IMR-90 (cell line): ENCODE results near the gene PPP1R9A. TPM values are rescaled to one million over a fixed set of nuclear protein-coding genes. Genes with fewer than 3 reads are reported as not detected.

ENCODE experiments used
- ATAC-seq: fragments of 200-7000 bp; cut with Tn5 transposase; 2 replicates; pipeline ENCODE4 v1.9.1; 2020; ENCODE audit warnings: low read depth, mild to moderate bottlenecking, moderate library complexity
- BruUV-seq: library from RNA; stranded (reverse); fragments of 400-500 nt; replicated peaks from 2 replicates; lab custom pipeline; 2021; lab: Mats Ljungman, UMichigan
- CTCF ChIA-PET: fragments of 300-600 bp; formaldehyde crosslinking; extraction: SDS; loops from one replicate; lab custom pipeline; 2021; ENCODE audit warnings: antibody characterized with exemption; lab: Yijun Ruan, JAX
- POLR2A ChIA-PET: fragments of 300-600 bp; sonication (Branson Sonifier 250); formaldehyde crosslinking; loops from one replicate; lab custom pipeline; 2022; ENCODE audit warnings: antibody characterized with exemption; ENCODE audit not compliant: unreplicated experiment; lab: Charles Lee
- DNase-seq: peaks from one replicate; pipeline ENCODE4 v3.0.0; 2013
- H2AFZ ChIP-seq: replicated peaks from 2 replicates; pipeline ENCODE3; 2013; ENCODE audit warnings: low read length, mild to moderate bottlenecking; ENCODE audit not compliant: poor library complexity
- H2AK5ac ChIP-seq: 2 replicates; pipeline ENCODE4 v1.6.1; 2013; ENCODE audit warnings: low read depth, low read length, inconsistent platforms
- H2AK9ac ChIP-seq: replicated peaks from 2 replicates; pipeline ENCODE3; 2013; ENCODE audit warnings: mild to moderate bottlenecking, low read depth, low read length, moderate library complexity; ENCODE audit not compliant: poor library complexity
- H2BK120ac ChIP-seq: 2 replicates; pipeline ENCODE4 v1.6.1; 2013; ENCODE audit warnings: low read depth, low read length, inconsistent platforms
- H2BK15ac ChIP-seq: 3 replicates; pipeline ENCODE4 v1.6.1; 2013; ENCODE audit warnings: low read depth, low read length, inconsistent platforms
- H2BK20ac ChIP-seq: 2 replicates; pipeline ENCODE4 v1.6.1; 2013; ENCODE audit warnings: low read depth, mild to moderate bottlenecking, inconsistent platforms, low read length, moderate library complexity
- H2BK5ac ChIP-seq: 2 replicates; pipeline ENCODE4 v1.6.1; 2013; ENCODE audit warnings: mild to moderate bottlenecking, low read depth, low read length, inconsistent platforms; ENCODE audit not compliant: poor library complexity, severe bottlenecking
- H3K14ac ChIP-seq: replicated peaks from 2 replicates; pipeline ENCODE4 v1.6.1; 2013; ENCODE audit warnings: low read depth, low read length, inconsistent platforms
- H3K18ac ChIP-seq: 2 replicates; pipeline ENCODE4 v1.6.1; 2013; ENCODE audit warnings: low read depth, low read length, control low read depth
- H3K23ac ChIP-seq: 2 replicates; pipeline ENCODE4 v1.6.1; 2013; ENCODE audit warnings: low read depth, low read length, inconsistent platforms
- H3K27ac ChIP-seq: 2 replicates; pipeline ENCODE4 v1.5.1; 2013; ENCODE audit warnings: mild to moderate bottlenecking, control low read depth, low read length; ENCODE audit not compliant: insufficient read depth
- H3K27me3 ChIP-seq: 2 replicates; pipeline ENCODE4 v1.6.1; 2013; ENCODE audit warnings: low read length; ENCODE audit not compliant: control insufficient read depth, insufficient read depth
- H3K36me3 ChIP-seq: 2 replicates; pipeline ENCODE4 v1.6.1; 2013; ENCODE audit warnings: low read length, mixed read lengths; ENCODE audit not compliant: control insufficient read depth, insufficient read depth
- H3K4ac ChIP-seq: 2 replicates; pipeline ENCODE4 v1.6.1; 2013; ENCODE audit warnings: low read depth, low read length, inconsistent platforms
- H3K4me1 ChIP-seq: 2 replicates; pipeline ENCODE4 v1.6.1; 2013; ENCODE audit warnings: low read length, mixed read lengths; ENCODE audit not compliant: control insufficient read depth, insufficient read depth
- H3K4me2 ChIP-seq: 2 replicates; pipeline ENCODE4 v1.6.1; 2013; ENCODE audit warnings: low read depth, mild to moderate bottlenecking, control low read depth, low read length, moderate library complexity
- H3K4me3 ChIP-seq: 2 replicates; pipeline ENCODE4 v1.5.1; 2013; ENCODE audit warnings: low read depth, mild to moderate bottlenecking, control low read depth, low read length, moderate library complexity; ENCODE audit not compliant: insufficient read depth
- H3K56ac ChIP-seq: 2 replicates; pipeline ENCODE4 v1.6.1; 2013; ENCODE audit warnings: low read length, inconsistent platforms; ENCODE audit not compliant: insufficient read depth; ENCODE audit errors: extremely low read depth
- H3K79me1 ChIP-seq, 2 experiments: 2 replicates each; pipeline ENCODE4 v1.6.1; 2013; ENCODE audit warnings: low read length in 2 of 2, inconsistent platforms in 1 of 2, low read depth in 1 of 2
- H3K9ac ChIP-seq: 2 replicates; pipeline ENCODE4 v1.6.1; 2013; ENCODE audit warnings: low read depth, low read length, control low read depth
- H3K9me1 ChIP-seq: 2 replicates; pipeline ENCODE4 v1.6.1; 2013; ENCODE audit warnings: low read length, inconsistent platforms; ENCODE audit not compliant: insufficient read depth
- H3K9me3 ChIP-seq: 2 replicates; pipeline ENCODE4 v1.6.1; 2013; ENCODE audit warnings: low read length; ENCODE audit not compliant: control insufficient read depth, insufficient read depth
- H4K20me1 ChIP-seq: 2 replicates; pipeline ENCODE4 v1.6.1; 2013; ENCODE audit warnings: low read length, inconsistent platforms; ENCODE audit not compliant: insufficient read depth
- H4K5ac ChIP-seq: 2 replicates; pipeline ENCODE4 v1.6.1; 2013; ENCODE audit warnings: mild to moderate bottlenecking, low read depth, low read length, control low read depth
- H4K8ac ChIP-seq, 2 experiments: 2 replicates each; pipeline ENCODE4 v1.6.1; 2013; ENCODE audit warnings: low read depth in 2 of 2, low read length in 2 of 2, control low read depth in 1 of 2, inconsistent platforms in 1 of 2
- H4K91ac ChIP-seq: 2 replicates; pipeline ENCODE4 v1.6.1; 2013; ENCODE audit warnings: low read depth, low read length, inconsistent platforms; ENCODE audit not compliant: insufficient read depth
- WGBS, 2 experiments: methylation state at CpG; one replicate each; pipeline versions ENCODE4 v1.1.5 to v1.1.7; 2013; ENCODE audit warnings: missing lambda C conversion rate in 2 of 2; ENCODE audit not compliant: insufficient read length in 1 of 2; ENCODE audit errors: extremely low coverage in 2 of 2; 5-methylcytosine and 5-hydroxymethylcytosine counted together
- dilution Hi-C: fragments of 300-500 bp; cut with HindIII; formaldehyde crosslinking; loops from one replicate; pipeline ENCODE4 v1.14.3; 2018; ENCODE audit warnings: low sequenced_read_pairs; ENCODE audit not compliant: unreplicated experiment
- in situ Hi-C: fragments of 300-500 bp; cut with MboI; formaldehyde crosslinking; loops from 3 replicates; pipeline ENCODE4 v1.14.3; 2019; ENCODE audit warnings: low sequenced_read_pairs, inconsistent platforms, mixed read lengths
- intact Hi-C: fragments of 100-400 bp; cut with micrococcal nuclease; formaldehyde crosslinking; loops from 2 replicates; pipeline ENCODE4 v1.10.0; 2022
- polyA plus RNA-seq, 3 experiments: library from polyadenylated mRNA; depleted of rRNA; stranded (reverse); fragments of >200 nt; gene quantifications; 2 replicates each; pipeline ENCODE4 v1.2.3, GENCODE V29; 2012; ENCODE audit warnings: low replicate concordance in 1 of 3
- total RNA-seq: library from RNA; depleted of rRNA; stranded (reverse); fragments of >200 nt; gene quantifications from 2 replicates; pipeline ENCODE4 v1.2.3, GENCODE V29; 2012
- TF ChIP-seq, protein P1 (sequence below): fragments of 150-350 bp; IDR thresholded peaks from 2 replicates; pipeline ENCODE4 v1.6.1; 2017; ENCODE audit warnings: mild to moderate bottlenecking, antibody characterized with exemption, low read length, low read depth

Gene PPP1R9A
- total and polyA plus RNA-seq, 2 of the 4 experiments (the other 2 are of a cell fraction), result not detected

GRCh38 chr7:95209788-95210187 is 302.4 kb downstream of the PPP1R9A start:
- Histone ChIP-seq H3K27me3 (no peaks in the 10 kb centered on the region), H3K79me1 (no peaks in the 10 kb centered on the region), H2BK15ac (no peak overlapping the region), H2BK20ac (no peak overlapping the region), H4K8ac (no peak overlapping the region), H4K5ac (no peak overlapping the region), H2AK9ac (no peak overlapping the region), H2BK5ac (no peak overlapping the region), H2BK120ac (no peak overlapping the region), H2AK5ac (no peak overlapping the region), H2AFZ (no peak overlapping the region), H3K56ac (no peak overlapping the region), H3K18ac (no peak overlapping the region), H3K4ac (no peak overlapping the region), H3K27ac (no peak overlapping the region), H3K4me2 (no peak overlapping the region), H3K23ac (no peak overlapping the region), H3K4me1 (no peaks in the 10 kb centered on the region), H3K4me3 (no peak overlapping the region), H3K36me3 (no peaks in the 10 kb centered on the region), H3K9ac (no peak overlapping the region), H4K20me1 (no peaks in the 10 kb centered on the region), H3K9me3 (no peaks in the 10 kb centered on the region), H4K91ac (no peak overlapping the region), H3K9me1 (peaks cover 1% of the 10 kb centered on the region; the same call in 1 of the 2 replicates), H3K14ac (no peak overlapping the region)
- BruUV-seq, result no TSS peak
- TF ChIP-seq, protein P1, sequence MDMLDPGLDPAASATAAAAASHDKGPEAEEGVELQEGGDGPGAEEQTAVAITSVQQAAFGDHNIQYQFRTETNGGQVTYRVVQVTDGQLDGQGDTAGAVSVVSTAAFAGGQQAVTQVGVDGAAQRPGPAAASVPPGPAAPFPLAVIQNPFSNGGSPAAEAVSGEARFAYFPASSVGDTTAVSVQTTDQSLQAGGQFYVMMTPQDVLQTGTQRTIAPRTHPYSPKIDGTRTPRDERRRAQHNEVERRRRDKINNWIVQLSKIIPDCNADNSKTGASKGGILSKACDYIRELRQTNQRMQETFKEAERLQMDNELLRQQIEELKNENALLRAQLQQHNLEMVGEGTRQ, result no peak
- CTCF ChIA-PET, result no interaction called here
- POLR2A ChIA-PET, result no interaction called here
- ATAC-seq (no peak), DNase-seq (no peak)
- intact Hi-C loops (no loop called here), in situ Hi-C loops (no loop called here), dilution Hi-C loops (no loop called here)
- no CpG with 5 or more reads among the region's 2 CpGs for WGBS, 2 experiments
